HG02642 (cell line): ENCODE data around the gene C17orf50.
A peak's percentile ranks its signal among the peaks of the same experiment; 100 is the strongest.

ENCODE experiments used
- ATAC-seq: cut with Tn5 transposase; IDR thresholded peaks from one replicate; pipeline ENCODE4 v1.9.1; 2021; ENCODE audit warnings: mild to moderate bottlenecking; ENCODE audit not compliant: unreplicated experiment, poor library complexity

Gene C17orf50

DNA sequence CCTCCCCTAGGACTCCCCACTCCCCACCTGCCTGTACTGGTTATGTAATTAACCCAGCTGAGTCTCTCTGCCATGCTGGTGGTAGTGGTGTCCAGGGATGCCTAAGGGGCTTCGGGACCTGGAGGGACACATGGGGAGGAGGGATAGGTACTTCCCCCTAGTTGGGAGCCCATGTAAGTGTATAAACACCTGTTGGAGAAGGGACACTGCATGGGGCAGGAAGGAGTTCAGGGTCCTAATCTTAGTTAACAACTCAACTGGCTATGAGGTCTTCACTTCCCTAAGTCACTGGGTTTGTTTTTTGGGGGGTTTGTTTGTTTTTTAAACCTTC, 27.9 kb upstream of the C17orf50 start:
- no peak for ATAC-seq

DNA sequence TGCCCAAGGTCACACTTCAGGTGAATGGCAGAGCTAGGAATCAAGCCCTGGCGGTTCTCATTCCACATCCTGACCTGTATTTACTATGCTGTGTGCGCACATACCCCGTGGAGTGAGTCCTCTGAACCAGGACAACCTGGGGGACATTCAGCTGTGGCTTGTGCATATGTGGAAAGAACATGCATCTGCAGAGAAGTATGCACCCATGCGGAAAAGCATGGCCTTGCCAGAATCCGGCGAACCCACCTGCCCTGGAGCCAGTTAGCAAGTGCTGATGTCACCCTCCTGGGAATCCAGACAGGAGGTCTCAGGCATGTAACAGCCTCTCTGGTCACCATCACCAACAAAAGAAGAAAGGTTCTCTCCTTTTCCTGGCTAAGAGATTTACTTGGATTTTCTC, 27.3 kb upstream of the C17orf50 start:
- no peak for ATAC-seq

DNA sequence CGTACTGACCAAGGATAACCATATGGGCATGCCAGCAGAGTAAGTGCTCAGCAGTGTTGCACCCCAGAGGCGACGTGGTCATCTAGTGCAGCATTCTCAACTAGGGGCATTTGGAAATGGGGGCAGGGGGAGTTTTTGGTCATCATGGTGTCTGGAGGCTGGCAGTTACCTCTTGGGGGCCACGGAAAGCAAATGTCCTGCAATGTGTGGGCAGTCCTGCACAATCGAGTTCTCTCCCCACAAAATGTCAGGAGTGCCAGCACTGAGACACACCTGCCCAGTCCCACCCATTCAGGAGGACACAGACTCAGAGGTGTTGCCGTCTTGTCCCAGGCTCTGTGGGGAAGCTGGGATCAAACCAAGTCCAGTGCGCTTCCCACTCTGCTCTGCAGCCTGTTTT, 26.3 kb upstream of the C17orf50 start:
- ATAC-seq = no peak

DNA sequence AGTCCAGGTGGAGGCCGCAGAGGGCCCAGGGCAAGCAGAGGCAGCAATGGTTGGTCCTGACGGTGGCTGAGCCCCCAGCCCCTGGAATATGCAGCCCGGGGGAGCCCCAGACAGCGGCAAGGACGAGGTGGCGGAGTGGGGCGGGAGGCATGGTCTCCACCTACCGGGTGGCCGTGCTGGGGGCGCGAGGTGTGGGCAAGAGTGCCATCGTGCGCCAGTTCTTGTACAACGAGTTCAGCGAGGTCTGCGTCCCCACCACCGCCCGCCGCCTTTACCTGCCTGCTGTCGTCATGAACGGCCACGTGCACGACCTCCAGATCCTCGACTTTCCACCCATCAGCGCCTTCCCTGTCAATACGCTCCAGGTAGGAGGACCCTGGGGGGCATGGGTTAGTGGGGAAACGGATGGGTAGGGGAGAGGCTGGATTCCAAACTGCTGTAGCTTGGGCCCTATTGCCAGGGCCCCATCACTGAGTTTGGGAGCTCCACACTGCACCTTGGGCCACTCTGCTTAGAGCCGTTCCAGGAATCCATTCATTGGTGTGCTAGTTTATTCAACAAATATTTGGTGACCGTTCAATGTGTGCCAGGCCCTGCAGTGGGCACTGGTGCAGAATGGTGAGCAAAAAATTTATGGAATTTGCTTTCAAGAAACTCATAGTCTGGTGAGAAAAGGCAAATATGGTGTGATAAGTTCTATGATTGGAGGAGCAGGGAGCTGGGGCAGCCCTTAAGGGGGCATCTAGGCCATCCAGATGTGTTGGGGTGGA, 25.5 kb upstream of the C17orf50 start:
- ATAC-seq = no peak

DNA sequence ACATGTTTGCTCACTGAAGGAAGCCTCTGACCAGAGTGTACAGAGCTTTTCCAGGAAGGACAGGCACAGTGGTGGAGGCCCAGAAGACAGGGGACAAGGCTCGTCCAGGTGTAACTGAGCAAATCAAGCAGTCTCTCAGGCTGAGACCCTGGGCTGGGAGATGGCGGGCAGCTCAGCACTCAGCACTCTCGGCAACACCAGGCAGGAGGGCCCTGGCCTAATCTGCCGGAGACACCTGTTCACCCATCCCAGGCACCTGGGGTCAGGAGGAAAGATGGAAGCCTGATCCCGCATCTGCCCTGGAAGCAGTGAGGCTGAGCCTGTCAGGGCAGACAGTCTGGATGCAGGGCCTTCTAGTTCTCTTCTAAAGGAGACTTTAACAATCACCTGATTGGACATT, 24.5 kb upstream of the C17orf50 start:
- no peak for ATAC-seq

DNA sequence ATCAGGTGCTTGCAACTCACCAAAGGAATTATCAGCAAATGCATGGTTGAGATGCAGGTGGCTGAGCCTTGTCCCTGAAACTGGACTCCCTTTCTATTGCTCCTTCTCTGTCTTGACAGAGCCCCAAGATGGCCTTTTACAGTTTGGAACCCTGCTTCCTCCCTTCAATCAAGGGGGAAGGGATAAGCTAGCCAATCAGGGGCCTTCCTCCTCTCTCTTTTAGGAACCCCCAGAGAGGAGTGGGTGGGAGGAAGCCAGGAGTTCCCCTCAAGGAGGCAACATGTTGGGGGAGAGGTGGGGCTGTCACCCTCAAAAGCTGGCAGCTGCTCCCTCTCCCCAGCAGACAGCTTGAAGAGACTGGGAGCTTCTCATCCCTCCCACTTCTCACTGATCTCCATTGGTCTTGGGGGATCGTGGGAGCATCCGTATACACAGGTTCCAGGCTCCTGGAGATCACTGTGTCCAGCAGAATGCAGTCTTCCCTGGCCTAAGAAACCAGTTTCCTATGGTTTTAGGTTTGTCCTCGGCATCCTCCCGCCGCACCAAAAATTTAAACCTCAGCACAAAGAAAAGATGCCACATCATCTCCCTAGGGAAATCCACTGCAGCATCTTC, 22.1 kb upstream of the C17orf50 start:
- ATAC-seq = no peak

DNA sequence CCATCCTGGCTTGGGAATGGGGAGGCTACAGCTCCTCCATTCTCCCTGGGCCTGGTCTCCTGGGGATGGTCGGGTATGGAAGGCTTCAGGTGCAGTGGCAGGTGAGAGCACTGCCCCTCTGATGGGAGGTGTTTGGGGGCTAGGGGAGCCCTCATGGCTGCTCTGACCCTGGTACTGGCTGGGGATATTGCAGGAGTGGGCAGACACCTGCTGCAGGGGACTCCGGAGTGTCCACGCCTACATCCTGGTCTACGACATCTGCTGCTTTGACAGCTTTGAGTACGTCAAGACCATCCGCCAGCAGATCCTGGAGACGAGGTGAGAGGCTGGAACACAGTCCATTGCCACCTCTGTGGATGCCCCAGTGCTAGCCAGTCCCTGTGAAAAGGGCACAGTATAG, 20.5 kb upstream of the C17orf50 start:
- no peak for ATAC-seq

DNA sequence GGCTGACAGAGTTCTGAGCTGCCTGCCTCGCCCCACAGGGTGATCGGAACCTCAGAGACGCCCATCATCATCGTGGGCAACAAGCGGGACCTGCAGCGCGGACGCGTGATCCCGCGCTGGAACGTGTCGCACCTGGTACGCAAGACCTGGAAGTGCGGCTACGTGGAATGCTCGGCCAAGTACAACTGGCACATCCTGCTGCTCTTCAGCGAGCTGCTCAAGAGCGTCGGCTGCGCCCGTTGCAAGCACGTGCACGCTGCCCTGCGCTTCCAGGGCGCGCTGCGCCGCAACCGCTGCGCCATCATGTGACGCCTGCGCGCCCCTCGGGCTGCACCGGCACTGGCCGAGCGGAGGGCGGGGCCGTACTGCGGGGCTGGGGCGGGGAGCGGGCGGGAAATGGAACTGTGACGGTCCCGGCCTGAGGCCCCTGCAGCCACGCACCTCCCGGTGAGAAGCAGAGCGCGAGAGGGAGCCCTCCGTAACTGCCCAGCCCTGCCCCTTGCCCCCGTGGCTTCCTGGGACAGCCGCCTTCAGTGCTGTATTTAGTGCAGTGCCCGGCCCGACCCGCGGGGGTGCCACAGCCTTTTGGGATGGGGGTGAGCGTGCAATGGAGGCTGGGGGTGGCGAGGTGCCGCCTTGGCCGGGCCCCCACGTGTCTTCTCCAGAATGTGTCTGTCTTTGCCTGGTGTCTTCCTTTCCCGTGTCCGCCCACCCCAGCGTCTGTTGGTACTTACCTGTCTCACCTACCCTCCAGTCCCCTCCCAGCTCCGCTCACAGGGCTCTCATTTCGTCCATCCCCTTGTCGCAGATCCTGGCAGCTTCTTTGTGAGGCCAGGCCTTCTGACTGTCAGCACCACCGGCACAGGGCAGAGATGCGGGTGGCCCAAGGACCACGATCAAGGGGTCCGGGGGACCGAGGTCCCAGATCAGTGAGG, 19.4 kb upstream of the C17orf50 start:
- ATAC-seq = no peak

DNA sequence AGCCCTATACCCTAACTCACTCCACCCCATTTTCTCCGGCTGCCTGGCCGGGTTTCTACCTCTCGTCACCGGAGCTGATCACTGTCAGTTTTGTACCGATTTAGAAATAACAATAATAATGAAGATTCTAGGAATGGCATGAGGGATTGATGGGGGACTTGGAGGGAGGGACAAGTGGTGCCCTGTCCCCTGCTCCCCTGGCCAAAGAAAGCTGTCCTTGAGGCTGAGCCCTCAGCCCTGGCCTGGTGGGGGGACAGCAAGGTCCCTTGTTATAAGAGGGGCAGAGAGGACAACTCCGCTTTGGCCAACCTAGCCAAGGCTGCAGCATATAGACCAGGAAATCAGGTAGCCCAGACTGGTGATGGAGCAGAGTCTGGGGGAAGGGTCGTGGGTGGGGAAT, 18.2 kb upstream of the C17orf50 start:
- no peak for ATAC-seq

DNA sequence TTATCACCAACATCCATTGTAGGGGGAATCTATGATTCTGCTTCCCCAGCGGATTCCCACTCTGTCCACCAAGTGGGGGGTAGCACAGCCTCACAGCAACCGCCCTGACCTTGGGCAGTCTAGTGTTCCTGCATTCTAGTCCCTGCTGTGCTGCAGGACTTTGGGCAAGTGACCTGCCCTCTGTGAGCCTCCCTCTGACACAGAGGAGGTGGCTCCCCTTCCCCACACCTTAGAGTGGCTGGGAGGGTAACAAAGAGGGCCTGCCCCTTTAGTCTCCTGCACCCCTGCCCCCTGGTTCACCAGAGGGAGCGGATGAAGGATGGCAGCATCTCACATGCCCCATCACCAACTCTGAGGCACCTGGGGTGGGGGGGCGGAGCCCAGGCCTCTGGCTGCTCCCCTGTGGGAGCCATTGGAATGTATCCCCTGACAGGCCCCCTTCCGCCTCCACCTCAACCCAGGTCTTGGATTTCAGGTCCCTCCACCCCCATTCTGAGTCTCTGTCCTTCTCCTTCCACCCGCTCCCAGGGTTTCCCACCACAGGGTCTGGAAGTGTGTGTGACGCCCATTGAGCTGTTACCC, 17.7 kb upstream of the C17orf50 start:
- ATAC-seq = no peak

DNA sequence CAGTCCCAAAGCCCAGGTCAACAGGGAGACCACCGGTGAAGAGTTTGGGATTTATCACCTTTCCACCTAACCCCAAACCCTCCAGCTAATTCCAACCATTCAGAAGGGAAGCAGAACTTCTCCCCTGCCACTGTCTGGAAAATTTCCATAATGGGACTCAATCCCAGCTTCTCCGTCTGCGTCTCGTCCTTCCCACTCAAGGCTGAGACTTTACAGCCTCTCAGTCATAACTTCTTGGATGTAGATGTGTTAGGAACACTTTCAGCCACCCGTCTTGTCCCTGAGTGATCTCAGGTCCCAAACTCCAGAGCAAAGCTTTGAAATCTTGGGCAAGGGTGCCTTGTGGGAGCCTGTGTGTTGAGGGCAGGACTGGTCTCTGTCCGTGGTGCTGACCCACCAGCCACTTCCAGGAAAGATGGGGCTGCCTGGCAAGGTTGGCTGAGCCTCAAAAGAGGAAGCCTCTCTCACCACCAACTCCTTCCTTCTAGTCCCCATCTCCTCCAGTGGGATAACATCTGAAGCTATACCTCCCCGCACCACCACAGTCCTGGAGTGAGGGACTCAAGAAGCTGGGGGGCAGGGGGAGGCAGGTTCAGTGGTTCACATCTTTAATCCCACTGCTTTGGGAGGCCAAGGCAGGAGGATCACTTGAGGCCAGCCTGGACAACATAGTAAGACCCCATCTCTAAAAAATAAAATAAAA, 16.9 kb upstream of the C17orf50 start:
- ATAC-seq = no peak

DNA sequence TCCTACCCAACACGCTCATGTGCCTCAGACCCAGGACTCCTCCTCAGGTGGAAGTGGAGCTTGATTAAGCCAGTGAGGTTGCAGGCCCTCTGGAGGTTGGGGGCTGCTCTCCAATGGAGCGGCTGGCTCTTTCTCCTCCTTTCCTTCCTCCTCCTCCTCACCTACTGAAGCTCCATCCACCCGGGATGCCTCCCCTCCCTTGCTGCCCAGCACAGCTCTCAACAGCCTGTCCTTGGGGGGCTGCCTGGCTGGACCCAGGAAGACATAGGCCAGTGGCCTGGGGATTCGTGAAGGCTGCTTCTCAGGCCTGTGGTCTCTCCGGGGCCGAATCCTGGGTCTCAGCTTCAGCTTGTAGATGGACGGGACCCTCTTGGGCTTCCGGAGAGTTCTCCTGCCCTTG, 15.9 kb upstream of the C17orf50 start:
- no peak for ATAC-seq

DNA sequence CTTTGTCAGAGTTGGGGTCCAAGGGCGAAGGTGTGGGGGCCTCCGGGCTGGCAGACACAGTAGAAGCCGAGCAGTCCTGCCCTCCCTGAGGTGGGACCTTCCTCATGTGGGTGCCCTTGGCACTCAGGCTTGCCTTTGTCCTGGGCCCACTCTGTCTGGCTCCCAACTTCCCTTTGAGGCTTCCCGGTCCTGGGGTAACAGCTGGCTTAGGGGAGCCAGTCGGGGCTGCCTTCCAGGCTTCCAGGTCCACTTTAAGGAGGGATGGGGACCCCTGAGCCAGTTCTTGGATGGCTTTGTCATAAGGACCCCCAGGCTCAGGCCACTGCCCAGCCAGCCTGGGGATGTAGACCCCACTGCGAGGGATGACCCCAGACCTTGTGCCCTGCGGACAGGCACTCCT, 15.4 kb upstream of the C17orf50 start:
- ATAC-seq = no peak

DNA sequence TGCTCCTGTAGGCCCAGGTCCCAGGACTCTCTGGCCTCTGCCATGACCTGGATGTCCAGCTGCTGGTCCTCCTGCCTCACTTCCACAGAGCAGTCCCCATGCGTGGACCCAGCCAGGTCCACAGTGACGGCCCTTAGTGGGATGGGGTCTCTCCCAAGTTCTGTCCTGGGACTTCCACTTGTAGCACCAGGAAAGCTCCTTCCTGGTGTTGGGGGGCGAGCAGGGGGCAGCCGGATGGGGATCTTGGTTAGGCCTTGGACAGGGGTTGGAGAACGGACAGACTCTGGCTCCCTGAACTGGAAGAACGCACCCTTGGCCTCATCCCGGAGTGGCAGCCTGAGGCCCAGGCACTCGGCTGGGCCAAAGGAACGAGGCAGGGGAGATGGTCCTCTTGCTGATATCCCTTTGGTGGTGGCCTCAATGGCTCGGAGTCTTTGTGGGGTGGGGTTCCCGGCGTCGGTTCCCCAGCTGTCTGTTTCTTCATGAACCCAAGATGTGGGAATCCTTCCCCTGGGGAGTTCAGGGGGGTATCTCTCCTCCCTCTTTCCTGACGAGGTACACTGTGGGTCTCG, 14.9 kb upstream of the C17orf50 start:
- no peak for ATAC-seq

DNA sequence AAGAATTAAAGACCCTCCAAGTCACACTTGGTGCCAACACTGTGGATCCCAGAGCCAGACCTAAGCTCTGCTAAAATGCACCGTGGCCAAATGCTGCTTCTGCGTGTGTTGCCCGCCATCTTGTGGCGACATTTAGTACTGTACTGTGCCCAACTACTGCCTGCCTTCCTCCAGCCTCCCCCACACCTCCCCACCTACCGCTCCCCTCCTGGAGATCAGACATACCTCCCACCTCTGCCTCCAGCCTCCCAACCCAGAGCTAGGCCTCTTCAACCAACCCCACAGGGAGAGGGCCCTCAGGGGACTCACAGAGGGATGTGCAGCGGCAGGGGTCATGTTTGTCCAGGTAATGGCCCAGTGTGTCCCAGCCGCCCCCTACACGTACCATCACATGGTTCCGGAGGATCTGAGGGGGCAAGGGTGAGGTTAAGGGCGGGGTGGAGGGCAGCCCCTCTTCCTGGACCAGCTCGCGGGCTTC, 13.1 kb upstream of the C17orf50 start:
- ATAC-seq = peak; percentile 61

DNA sequence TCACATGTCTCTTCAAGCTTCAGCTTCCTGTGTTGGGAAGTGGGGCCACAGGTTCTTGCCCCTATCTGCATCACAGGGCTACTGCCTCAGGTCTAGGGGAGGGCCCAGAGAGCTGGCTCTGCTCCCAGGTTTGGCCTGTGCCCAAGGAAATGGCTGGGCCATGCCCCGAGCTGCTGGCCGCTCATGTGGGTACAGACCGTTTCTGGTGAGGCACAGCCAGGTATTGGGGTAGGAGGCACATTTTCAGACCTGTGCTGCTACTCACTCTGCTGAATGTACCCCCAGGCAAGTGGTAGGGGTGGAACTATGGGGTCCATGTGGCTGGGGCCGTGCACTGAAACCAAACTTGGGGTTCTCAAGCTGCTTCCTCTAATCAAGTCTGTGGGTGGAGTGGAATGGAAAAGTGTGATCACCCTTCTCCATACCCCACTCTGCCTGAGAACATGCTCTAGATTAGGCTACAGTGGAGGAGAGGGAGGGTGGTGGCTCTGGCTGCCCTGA, 12.3 kb upstream of the C17orf50 start:
- no peak for ATAC-seq

DNA sequence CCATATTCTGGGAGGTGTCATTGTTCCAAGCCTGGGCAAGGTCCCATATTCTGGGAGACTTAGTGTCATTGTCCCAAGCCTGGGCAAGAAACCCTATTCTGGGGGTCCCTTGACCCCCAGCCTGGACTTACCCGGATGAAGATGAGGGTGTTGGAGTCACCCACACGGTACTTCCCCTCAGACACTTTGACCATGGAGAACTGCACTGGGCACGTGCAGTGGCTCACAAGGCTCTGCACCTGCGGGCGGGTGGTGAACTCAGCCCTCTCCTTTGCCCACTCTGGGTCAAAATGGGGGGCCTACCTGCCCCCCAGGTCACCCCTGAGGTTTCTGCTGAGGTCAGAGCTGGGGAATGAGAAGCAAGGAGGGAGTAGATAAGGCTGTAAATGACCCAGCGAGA, 11.7 kb upstream of the C17orf50 start:
- no peak for ATAC-seq

DNA sequence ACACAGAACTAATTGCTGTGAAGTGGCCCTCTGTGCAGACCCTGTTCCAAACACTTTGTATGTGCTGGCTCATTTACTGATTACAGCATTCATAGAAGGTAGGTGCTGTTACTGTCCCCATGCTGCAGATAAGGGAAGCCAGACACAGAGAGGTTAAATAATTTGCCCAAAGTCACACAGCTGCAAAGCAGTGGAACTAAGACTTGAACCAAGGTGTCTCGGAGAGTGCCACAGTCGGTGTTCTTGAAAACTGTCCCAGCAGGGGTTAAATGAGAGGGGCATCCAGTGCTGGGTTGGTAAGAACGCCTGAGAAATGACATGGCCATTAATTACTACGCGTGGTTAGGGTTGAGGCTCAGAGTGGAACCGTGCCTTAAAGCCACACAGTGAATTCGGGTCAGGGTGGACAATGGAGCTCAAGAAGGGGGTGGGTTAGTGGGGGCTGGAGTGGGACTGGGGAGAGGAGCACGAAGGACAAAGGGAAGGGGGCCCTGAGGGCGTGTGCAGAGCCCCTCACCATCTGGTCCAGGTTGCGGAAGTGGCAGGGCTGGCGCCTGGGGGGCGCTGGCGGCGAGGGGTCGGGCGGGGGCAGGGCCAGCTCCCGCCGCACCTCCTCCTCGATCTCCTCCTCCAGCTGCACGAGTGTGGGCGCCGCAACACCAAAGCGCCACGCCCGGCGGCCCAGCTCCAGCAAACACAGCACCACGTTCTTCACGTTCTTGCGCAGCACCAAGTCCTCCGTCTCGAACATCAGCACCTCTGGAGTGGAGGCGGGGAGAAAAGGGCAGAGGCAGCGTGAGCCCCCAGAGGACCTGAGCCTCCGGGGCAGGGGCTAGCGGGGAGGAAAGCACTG, 10.9 kb upstream of the C17orf50 start:
- ATAC-seq = no peak
